Activated CD4-positive, CD25-positive, alpha-beta regulatory T cell (primary cell): ENCODE data around the gene KCNAB1.

Experiments
- DNase-seq, 4 experiments: peaks; one replicate each; lab custom pipeline; 2025; lab: John Stamatoyannopoulos, UW

Gene KCNAB1

DNA sequence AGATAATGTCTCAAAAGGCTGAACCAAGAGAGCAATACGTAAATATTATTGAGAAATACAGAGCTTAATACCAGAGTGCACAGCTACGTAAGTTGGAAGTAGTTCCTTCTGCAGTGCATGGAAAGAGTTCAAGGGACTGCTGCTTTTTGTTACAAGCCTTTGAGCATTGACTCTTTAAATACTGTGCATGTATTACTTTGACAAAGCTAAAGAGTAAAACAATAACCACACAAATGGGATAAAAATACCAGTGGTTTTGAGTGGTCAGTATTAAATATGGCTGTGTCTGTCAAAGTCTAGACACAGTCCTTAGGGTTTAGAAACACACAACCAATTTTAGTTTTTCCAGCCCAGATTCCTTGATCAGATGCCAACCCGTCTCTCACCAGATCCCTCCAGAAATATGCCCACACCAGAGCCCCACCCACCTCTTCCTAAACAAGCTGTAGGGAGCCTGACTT, 372.5 kb downstream of the KCNAB1 start:
- no peak for DNase-seq

DNA sequence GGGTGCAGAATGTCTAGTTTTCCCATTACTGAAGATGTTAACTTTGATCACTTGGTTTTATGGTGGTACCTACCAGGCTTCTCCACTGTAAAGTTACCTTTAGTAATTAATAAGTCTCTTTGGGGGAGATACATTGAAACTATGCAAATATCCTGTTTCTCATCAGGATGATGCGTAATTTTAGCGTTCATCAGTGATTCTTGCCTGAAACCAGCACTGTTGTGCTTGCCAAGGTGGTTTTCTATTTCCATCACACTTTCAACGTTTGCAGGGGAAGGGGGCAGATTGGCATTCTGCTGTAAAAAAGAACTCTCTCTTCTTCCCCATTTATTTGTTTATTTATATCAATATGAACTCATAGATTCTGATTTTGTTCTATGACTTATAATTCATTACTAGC, 373.5 kb downstream of the KCNAB1 start:
- DNase-seq = no peak

GRCh38 chr3:156495816-156496215, 375.4 kb downstream of the KCNAB1 start:
- DNase-seq = no peak

DNA sequence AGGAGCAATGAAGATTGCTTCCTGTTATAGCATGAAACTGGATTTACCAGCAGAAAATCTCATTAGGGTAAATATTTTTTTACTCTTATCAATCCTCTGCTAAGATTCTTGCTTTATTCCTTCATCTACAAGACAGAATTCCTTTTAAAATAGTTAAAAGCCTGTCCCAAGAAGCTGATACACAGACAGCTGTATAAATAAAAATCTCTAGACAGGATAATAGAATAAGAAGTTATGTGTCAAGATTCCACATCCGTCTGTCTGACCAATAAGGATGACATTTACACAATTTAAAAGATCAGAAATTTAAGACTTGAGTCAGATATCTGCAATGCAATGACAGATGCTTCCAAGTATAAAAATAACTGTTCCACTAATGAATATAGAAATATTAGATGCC, 376.9 kb downstream of the KCNAB1 start:
- no peak for DNase-seq

- no peak for DNase-seq
Observed at GRCh38 chr3:156498307-156498706, 377.9 kb downstream of the KCNAB1 start.

DNA sequence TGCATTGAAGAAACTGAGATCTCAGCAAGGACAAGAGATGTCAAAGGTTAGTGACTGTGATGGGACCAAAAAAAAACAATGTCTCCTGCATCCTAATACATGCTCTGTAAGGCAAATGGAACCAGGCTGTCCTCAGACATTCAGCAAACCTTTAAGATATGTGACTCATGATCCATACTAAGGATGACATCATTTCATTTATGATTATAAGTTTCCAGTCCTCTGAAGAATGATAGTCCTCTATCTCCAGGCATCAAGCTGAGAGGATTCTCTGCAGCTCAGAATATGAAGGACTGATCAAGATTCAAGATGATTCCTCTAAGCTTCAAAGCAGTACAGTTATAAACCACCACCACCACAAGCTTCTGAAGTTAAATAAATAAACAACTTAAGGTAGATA, 386.9 kb downstream of the KCNAB1 start:
- no peak for DNase-seq

- no peak for DNase-seq
Observed at GRCh38 chr3:156509189-156510174, 389.1 kb downstream of the KCNAB1 start.

GRCh38 chr3:156511987-156512677, 391.8 kb downstream of the KCNAB1 start:
- no peak for DNase-seq

DNA sequence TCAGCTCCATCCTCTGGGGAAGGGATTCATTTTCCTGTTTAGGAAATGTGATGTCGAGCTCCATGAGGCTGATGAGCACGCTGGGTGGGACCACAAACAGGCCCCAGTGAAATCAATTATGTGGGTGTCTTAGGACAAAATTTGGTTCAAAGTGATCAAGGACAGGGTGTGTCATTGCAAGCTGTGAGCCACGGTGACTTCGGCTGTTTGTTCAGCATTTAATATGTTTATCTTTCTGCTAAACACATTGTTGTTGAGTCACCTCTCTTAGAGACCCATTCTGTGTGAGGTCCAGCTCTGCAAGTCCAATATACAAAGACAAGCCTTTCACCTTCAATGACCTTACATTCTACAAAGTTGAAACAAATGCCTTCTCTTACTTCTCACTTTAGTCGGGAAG, 393.2 kb downstream of the KCNAB1 start:
- no peak for DNase-seq

DNA sequence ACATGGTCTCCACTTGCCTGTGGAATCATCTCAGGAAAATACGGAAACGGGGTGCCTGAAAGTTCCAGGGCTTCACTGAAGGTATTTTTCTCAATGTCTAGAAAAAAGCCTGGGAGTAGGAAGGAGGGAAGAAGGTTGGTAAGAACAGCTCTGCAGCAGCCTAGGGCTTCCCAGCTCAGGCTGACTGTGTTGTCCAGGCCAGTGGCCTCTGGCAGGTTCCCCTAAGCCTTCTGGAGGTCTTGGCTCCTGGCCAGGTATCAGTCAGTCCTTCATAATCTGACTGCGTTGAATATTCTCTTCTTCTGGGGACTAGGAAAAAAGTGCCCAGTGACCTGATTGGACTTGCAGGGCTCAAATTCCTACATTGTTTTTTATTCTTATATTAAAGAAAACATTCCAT, 395.9 kb downstream of the KCNAB1 start:
- DNase-seq = no peak

- no peak for DNase-seq
Observed at GRCh38 chr3:156516961-156517360, 396.6 kb downstream of the KCNAB1 start.

DNA sequence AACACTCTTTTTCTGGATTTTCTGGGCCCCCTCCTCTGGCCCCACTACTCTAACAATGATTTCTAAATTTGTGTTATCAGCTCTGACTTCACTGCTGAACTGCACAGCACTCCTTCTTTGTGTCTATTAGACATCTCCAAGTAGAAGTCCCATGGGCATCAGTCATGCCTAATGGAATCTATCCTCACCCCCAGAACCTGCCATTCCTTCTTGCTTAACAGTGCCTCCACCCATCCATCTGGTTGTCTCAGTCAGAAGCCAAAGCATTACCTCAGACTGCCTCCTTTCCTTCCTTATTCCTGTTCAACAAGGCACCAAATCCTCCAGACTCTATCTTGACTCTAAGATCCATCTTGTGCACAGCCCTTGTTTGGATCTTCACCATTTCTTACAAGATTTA, 398.3 kb downstream of the KCNAB1 start:
- DNase-seq = no peak

DNA sequence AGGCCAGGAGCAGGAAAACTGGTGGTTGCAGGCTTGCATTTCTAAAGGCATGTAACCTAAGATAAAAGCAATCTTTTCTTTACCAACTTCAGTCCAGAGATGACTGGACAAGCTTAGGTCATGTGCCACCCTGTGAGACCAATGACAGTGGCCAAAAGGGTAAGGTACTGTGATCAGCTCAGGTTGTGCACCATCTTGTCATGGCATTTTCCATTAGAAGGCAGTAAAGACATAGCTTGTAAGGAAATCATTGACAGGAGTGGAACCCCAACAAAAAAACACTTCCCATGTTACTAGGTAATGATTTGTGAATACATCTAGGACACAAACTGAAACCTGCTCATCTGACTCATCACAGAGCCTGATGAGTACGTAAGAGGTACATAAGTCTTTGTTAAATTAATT, 399.4 kb downstream of the KCNAB1 start:
- no peak for DNase-seq

DNA sequence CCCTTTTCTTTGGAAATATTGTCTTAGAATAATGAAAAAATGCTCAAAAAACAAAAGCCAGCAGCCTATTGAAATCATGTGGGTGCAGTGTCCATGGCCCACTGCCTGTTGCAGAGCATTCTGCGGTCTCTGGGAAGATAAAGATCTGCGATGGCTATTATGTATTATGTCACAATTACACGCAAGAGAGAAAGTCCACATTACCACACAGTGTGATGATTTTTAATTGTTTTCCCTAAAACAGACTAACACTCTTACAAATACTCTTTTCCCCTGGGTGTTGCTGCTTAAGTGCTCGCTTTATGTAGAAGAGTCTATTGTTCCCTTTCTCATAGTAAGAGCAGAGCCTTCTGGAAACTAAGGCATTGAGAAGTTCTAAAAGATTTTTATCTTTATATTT, 402.3 kb downstream of the KCNAB1 start:
- DNase-seq = no peak

- no peak for DNase-seq
Observed at GRCh38 chr3:156525808-156526207, 405.4 kb downstream of the KCNAB1 start.

DNA sequence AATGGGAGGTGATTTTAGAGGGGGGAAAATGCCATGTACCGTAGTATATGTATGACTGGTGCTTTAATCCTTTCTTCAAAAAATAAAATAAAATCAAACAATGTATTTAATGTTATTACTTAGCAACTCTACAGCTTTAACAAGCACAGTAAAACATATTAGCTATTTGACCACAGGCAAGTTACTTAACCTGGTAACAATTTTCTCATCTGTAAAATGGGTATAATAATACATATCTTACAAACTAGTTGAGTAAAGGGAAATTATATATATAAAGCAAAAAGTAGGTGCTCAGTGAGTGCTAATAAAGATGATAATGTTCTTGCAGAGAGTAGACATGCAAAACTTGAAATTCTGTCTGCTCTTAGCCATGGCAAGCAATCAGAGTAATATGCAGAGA, 406.7 kb downstream of the KCNAB1 start:
- DNase-seq = no peak

DNA sequence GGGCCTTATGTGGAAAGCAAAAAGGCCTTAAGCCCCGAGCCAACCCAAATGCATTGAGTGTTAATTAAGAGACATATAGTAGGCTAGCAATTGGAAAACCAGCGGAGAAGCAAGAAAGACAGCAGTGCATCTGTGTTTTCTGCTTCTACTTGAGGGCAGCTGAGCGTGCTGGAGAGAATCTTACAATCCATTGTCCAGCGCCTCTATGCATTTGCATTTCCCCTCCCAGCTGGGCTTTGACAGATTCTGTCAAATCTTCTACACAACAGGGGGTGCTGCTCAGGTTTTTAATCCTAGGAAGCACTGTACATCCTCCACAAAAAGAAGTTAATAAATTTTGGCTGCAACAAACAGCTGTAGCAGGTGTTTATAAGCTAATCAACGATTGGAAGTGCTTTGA, 410.6 kb downstream of the KCNAB1 start:
- no peak for DNase-seq

GRCh38 chr3:156532730-156533129, 412.4 kb downstream of the KCNAB1 start:
- DNase-seq = no peak

DNA sequence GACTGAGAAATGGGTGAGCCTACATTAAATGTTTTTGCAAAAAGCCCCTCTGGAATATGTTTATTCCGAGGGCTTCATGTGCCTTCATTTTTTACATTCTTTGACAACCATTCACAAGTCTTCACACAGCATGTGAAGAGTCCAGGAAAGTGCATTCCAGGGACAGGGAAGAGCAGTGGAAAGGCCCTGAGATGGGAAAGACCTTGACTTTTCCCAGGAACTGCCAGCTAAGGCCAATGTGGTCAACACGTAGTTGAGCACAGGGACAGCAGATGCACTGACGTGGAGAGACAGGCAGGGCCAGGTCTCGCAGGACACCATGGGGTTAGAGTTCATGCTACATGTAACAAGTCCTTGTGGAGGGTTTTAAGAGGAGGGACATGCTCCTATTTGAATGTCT, 412.8 kb downstream of the KCNAB1 start:
- no peak for DNase-seq

DNA sequence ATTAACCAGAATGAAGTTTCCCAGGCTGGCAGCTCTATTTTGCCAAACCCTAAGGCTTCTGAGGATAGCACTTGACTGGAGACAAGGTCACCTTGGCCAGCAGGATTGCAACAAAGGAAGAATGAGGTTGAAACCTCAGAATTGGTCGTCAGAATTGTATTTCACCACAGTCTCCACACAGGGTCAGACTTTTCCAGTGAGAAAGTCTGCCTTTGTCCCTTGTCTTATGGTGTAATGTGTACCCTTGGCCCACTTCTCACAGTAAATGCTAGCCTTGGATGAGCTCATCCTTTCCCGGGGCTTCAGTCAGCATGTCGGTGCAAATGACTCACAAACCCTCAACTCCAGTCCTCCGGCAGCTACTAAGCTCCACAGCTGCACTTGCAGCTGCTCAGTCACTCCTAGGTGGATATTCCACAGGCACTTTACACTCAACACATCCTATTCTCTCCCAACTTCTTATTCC, 414.8 kb downstream of the KCNAB1 start:
- DNase-seq = no peak

GRCh38 chr3:156535798-156536197, 415.4 kb downstream of the KCNAB1 start:
- no peak for DNase-seq

GRCh38 chr3:156536524-156537316, 416.3 kb downstream of the KCNAB1 start:
- no peak for DNase-seq
